ENCODE results near the gene DCUN1D2.
"Not testable (repeated sequence)": the region's sequence is repeated elsewhere in the genome, so short reads cannot be mapped to it uniquely, and the experiment has no call there.

Gene DCUN1D2

GRCh38 chr13:113475911-113476310, 14.6 kb downstream of the DCUN1D2 start:
- H3K4me3 ChIP-seq (ENCODE audit: low read depth, low read length): no peak overlapping the region
- in situ Hi-C loops (cut with HindIII; ENCODE audit: low sequenced_read_pairs): no loop called here
- TF ChIP-seq CTCF (IDR thresholded peaks at IDR 0.05; ENCODE audit: low read depth, low read length, missing control alignments): no peak
- DNase-seq (ENCODE audit: low read depth): no peak

GRCh38 chr13:113475280-113475679, 15.2 kb downstream of the DCUN1D2 start:
- no peak for TF ChIP-seq CTCF (IDR thresholded peaks at IDR 0.05; ENCODE audit: low read depth, low read length, missing control alignments)
- in situ Hi-C loops (cut with HindIII; ENCODE audit: low sequenced_read_pairs): no loop called here
- DNase-seq (ENCODE audit: low read depth): no peak
- H3K4me3 ChIP-seq (ENCODE audit: low read depth, low read length): no peak overlapping the region

- in situ Hi-C loops (cut with HindIII; ENCODE audit: low sequenced_read_pairs): no loop called here
- no peak for TF ChIP-seq CTCF (IDR thresholded peaks at IDR 0.05; ENCODE audit: low read depth, low read length, missing control alignments)
- no peak for DNase-seq (ENCODE audit: low read depth)
- no peak overlapping the region for H3K4me3 ChIP-seq (ENCODE audit: low read depth, low read length)
Measured at GRCh38 chr13:113474179-113474578, 16.3 kb downstream of the DCUN1D2 start.

- in situ Hi-C loops (cut with HindIII; ENCODE audit: low sequenced_read_pairs): no loop called here
- H3K4me3 ChIP-seq (ENCODE audit: low read depth, low read length): no peak overlapping the region
- no peak for DNase-seq (ENCODE audit: low read depth)
- no peak for TF ChIP-seq CTCF (IDR thresholded peaks at IDR 0.05; ENCODE audit: low read depth, low read length, missing control alignments)
Measured at GRCh38 chr13:113472355-113473025, 18.0 kb downstream of the DCUN1D2 start.

- no peak for TF ChIP-seq CTCF (IDR thresholded peaks at IDR 0.05; ENCODE audit: low read depth, low read length, missing control alignments)
- no peak overlapping the region for H3K4me3 ChIP-seq (ENCODE audit: low read depth, low read length)
- in situ Hi-C loops (cut with HindIII; ENCODE audit: low sequenced_read_pairs): no loop called here
- DNase-seq (ENCODE audit: low read depth): no peak
Measured at GRCh38 chr13:113471844-113472243, 18.7 kb downstream of the DCUN1D2 start.

- DNase-seq (ENCODE audit: low read depth); in situ Hi-C loops (cut with HindIII; ENCODE audit: low sequenced_read_pairs): not testable (repeated sequence)
Measured at GRCh38 chr13:113470635-113471163, 19.8 kb downstream of the DCUN1D2 start.

GRCh38 chr13:113470073-113470472, 20.4 kb downstream of the DCUN1D2 start:
- DNase-seq (ENCODE audit: low read depth): no peak
- no peak overlapping the region for H3K4me3 ChIP-seq (ENCODE audit: low read depth, low read length)
- no peak for TF ChIP-seq CTCF (IDR thresholded peaks at IDR 0.05; ENCODE audit: low read depth, low read length, missing control alignments)
- in situ Hi-C loops (cut with HindIII; ENCODE audit: low sequenced_read_pairs): no loop called here

More at GRCh38 chr13:113470635-113471163, 19.8 kb downstream of the DCUN1D2 start:
- H3K4me3 ChIP-seq (ENCODE audit: low read depth, low read length): not testable (repeated sequence)
